ENCODE measurements around the gene GNG13.

DNA sequence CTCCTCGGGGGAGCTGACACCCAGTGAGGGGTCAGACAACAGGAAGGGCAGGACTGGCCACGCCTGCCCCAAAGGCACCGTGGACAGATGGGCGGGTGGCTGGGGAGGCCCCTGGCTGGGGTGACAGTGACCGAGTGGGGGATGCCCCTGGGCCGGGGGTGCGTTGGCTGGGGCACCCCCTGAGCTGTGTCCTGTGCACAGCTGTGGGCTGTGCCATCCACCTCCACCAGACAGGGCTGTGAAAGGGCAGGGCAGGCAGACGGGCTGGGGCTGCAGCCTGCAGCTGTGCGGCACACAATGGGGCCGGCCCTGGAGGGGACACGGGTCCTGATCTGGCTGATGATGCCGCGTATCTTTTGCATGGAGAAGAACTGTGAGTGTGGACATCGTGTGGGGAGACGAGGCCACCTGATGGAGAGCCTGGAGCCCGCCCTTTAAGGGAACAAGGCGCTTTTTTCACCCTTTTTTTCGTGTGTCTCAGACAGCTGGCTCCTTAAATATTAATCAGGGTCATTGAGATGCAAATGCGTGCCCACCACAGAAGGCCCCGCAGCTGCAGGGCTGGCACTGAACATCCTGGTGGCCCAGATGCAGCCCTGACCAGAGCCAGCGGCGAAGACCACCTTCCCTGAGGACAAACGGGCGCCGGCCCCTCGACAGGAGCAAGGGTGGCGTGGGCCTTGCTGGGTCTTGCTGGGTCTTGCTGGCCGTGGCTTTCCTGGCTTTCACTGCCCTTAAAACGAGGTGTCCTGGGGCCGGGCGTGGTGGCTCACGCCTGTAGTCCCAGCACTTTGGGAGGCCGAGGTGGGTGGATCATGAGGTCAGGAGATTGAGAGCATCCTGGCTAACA, 42.4 kb upstream of the GNG13 start:
- TF ChIP-seq CTCF (IDR thresholded peaks at IDR 0.05) (no peak), POLR2A (IDR thresholded peaks at IDR 0.05) (no peak)

Data from body of pancreas (tissue), 4 donors.